DND-41 (cell line): ENCODE data around the gene WFS1.

Experiments
- ATAC-seq: fragments of 200-7000 bp; cut with Tn5 transposase; 3 replicates; pipeline ENCODE4 v1.9.1; 2021; ENCODE audit warnings: low read depth; ENCODE audit not compliant: insufficient read depth
- DNase-seq: peaks from one replicate; pipeline ENCODE4 v3.0.0-alpha.2; 2020
- H2AFZ ChIP-seq: 2 replicates; pipeline ENCODE4 v1.6.0; 2012; ENCODE audit warnings: low read depth, low read length
- H3K27ac ChIP-seq: 2 replicates; pipeline ENCODE4 v1.5.1; 2012; ENCODE audit warnings: low read length, inconsistent platforms
- H3K27me3 ChIP-seq: fragments of 200-600 bp; sonication (generic); 2 replicates; pipeline ENCODE4 v1.6.0; 2012; ENCODE audit warnings: low read length, mild to moderate bottlenecking, inconsistent platforms; ENCODE audit not compliant: insufficient read depth, poor library complexity
- H3K36me3 ChIP-seq: 2 replicates; pipeline ENCODE4 v1.5.1; 2012; ENCODE audit warnings: low read length, inconsistent platforms; ENCODE audit not compliant: insufficient read depth
- H3K4me1 ChIP-seq: 2 replicates; pipeline ENCODE4 v1.5.1; 2012; ENCODE audit warnings: mild to moderate bottlenecking, low read length; ENCODE audit not compliant: insufficient read depth
- H3K4me2 ChIP-seq: 2 replicates; pipeline ENCODE4 v1.6.0; 2012; ENCODE audit warnings: mild to moderate bottlenecking, moderate library complexity, low read length, inconsistent platforms; ENCODE audit not compliant: insufficient read depth
- H3K4me3 ChIP-seq, 2 experiments: fragments of 200-600 bp in 1 of 2; shearing (Covaris generic) in 1 of 2; 2 replicates each; pipeline ENCODE4 v1.5.1; 2012 to 2016; ENCODE audit warnings: inconsistent platforms in 2 of 2, low read length in 2 of 2, mild to moderate bottlenecking in 2 of 2, low read depth in 1 of 2, moderate library complexity in 1 of 2
- H3K79me2 ChIP-seq: 2 replicates; pipeline ENCODE4 v1.6.0; 2012; ENCODE audit warnings: low read length, inconsistent platforms; ENCODE audit not compliant: insufficient read depth
- H3K9ac ChIP-seq: 2 replicates; pipeline ENCODE4 v1.6.0; 2012; ENCODE audit warnings: low read depth, mild to moderate bottlenecking, inconsistent platforms, low read length, moderate library complexity
- H3K9me3 ChIP-seq: 2 replicates; pipeline ENCODE4 v1.5.1; 2012; ENCODE audit warnings: low read length, moderate library complexity, mild to moderate bottlenecking, inconsistent platforms; ENCODE audit not compliant: insufficient read depth, severe bottlenecking
- H4K20me1 ChIP-seq: 2 replicates; pipeline ENCODE4 v1.6.0; 2012; ENCODE audit warnings: low read length; ENCODE audit not compliant: insufficient read depth
- CTCF ChIP-seq: IDR thresholded peaks from 2 replicates; pipeline ENCODE4 v1.5.1; 2012; ENCODE audit warnings: borderline replicate concordance, low read length, moderate library complexity, mild to moderate bottlenecking; ENCODE audit not compliant: poor library complexity, severe bottlenecking; ENCODE audit errors: extremely low read depth
- EZH2 ChIP-seq: IDR thresholded peaks from 3 replicates; pipeline ENCODE4 v1.6.1; 2012; ENCODE audit warnings: borderline replicate concordance, low read depth, mild to moderate bottlenecking, moderate library complexity, low read length, inconsistent platforms; ENCODE audit not compliant: severe bottlenecking

Gene WFS1

GRCh38 chr4:6248394-6248793 lies 21.3 kb upstream of the WFS1 start:
- Histone ChIP-seq H3K79me2 (no peaks in the 10 kb centered on the region), H3K4me1 (no peaks in the 10 kb centered on the region), H3K4me2 (no peak overlapping the region), H3K9ac (no peak overlapping the region), H3K9me3 (peaks cover 7% of the 10 kb centered on the region), H2AFZ (no peak overlapping the region), H3K36me3 (no peaks in the 10 kb centered on the region), H4K20me1 (0 out of 2 replicates have a peak, but pooled peaks cover 5% of the 10 kb centered on the region), H3K27me3 (no peaks in the 10 kb centered on the region), H3K27ac (no peak overlapping the region), H3K4me3 (no peak overlapping the region)
- no peak for ATAC-seq
- DNase-seq = no peak
- TF ChIP-seq EZH2 (no peak), CTCF (no peak)

DNA sequence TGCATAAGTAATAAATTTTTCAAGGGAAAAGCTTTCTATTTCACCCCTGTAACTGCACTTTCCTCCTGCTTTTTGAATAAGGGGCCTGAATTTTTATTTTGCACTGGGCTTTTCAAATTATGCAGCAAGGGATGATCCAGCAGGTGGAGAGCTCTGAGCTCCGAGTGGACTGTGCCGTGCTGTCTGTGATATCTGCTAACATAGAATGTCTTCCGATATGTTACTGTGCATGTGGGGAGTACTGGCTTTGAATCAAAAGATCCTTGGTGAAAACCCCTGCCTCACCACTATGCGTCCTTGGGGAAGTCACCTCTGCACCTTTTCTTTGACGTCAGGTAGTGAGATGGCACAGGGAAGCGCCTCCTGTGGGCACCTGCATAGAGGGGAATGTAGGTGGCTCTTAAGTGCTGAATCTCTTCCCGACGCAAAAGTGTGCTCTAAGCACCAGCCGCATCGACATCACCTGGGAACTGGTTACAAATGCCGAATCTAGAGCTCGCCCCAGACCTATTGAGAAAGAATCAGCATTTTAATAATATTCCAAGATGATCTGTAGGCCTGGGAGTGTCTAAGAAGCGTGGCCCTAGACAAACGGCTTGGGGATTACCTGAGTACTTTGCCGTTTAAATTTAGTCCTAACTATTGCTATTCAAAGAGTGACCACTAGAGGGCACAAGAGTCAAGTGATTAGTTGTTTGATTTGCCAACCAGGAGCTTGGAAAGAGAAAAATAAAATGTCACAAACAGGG lies 19.2 kb upstream of the WFS1 start:
- no peaks in the 10 kb centered on the region for H3K4me1 ChIP-seq
- H3K4me2 ChIP-seq = no peak overlapping the region
- peaks cover under 1% of the 10 kb centered on the region for H3K9me3 ChIP-seq
- peak; percentile 9 for DNase-seq
- no peaks in the 10 kb centered on the region for H3K79me2 ChIP-seq
- H3K27ac ChIP-seq = no peak overlapping the region
- H3K27me3 ChIP-seq = no peaks in the 10 kb centered on the region
- peak; percentile 44; the same call in 1 of the 3 replicates for ATAC-seq
- H3K36me3 ChIP-seq = no peaks in the 10 kb centered on the region
- H4K20me1 ChIP-seq = 0 out of 2 replicates have a peak, but pooled peaks cover 5% of the 10 kb centered on the region
- no peak overlapping the region for H2AFZ ChIP-seq
- H3K4me3 ChIP-seq = no peak overlapping the region
- no peak overlapping the region for H3K9ac ChIP-seq
- TF ChIP-seq EZH2 = no peak
- TF ChIP-seq CTCF = peak; percentile 87

DNA sequence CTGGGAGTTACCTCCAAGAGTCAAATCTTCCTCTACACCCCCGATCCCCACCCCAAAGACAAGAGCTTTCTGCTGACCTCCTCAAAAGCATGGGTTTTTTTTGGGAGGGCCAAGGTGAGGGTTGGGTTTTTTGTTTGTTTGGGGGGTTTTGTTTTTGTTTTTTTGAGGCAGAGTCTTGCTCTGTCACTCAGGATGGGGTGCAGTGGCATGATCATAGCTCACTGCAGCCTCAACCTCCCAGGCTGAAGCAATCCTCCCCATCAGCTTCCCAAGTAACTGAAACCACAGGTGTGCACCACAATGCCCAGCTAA lies 18.7 kb upstream of the WFS1 start:
- DNase-seq = no peak
- Histone ChIP-seq H2AFZ (no peak overlapping the region), H3K4me3 (no peak overlapping the region), H3K4me1 (no peaks in the 10 kb centered on the region), H3K27ac (no peak overlapping the region), H3K9ac (no peak overlapping the region), H4K20me1 (0 out of 2 replicates have a peak, but pooled peaks cover 5% of the 10 kb centered on the region), H3K27me3 (no peaks in the 10 kb centered on the region), H3K4me2 (no peak overlapping the region), H3K79me2 (no peaks in the 10 kb centered on the region), H3K9me3 (no peaks in the 10 kb centered on the region), H3K36me3 (no peaks in the 10 kb centered on the region)
- no peak for ATAC-seq
- TF ChIP-seq EZH2 (no peak), CTCF (no peak)
